GM13976 (cell line): ENCODE data around the gene SPINK1.

Experiments
- DNase-seq: peaks from one replicate; pipeline ENCODE4 v3.0.0; 2012; ENCODE audit warnings: low spot score
- in situ Hi-C: fragments of 300-500 bp; cut with MboI; formaldehyde crosslinking; loops from one replicate; pipeline ENCODE4 v1.12.0; 2022; ENCODE audit warnings: low sequenced_read_pairs, mixed read lengths, inconsistent platforms; ENCODE audit not compliant: unreplicated experiment
- TF ChIP-seq, protein P1 (sequence below): IDR thresholded peaks from 2 replicates; pipeline ENCODE4 v1.5.1; 2012; ENCODE audit warnings: borderline replicate concordance, mild to moderate bottlenecking; ENCODE audit not compliant: insufficient read depth; ENCODE audit errors: extremely low read depth, missing control alignments, control extremely low read depth

The SPINK1 gene, protein sequence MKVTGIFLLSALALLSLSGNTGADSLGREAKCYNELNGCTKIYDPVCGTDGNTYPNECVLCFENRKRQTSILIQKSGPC

DNA sequence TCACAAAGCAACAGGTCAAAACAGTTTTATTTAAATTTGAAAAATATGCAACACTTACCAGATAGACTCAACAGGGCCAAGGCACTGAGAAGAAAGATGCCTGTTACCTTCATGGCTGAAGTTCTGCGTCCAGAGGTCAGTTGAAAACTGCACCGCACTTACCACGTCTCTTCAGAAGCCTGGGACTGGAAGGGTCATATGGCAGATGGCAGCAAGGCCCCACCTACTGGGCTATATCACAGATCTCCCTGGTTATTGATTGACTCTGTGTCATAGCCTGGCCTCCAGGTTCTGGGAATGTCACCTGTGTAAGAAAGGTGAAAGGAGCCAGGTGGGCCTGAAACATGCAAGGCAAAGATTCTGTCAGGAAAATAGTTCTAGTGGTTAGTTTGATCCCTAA is at the start of gene SPINK1:
Gene SPINK1 (minus strand): TSS at position 207 of the 400 bp plus-strand sequence. CDS start 94 bp downstream, at position 113.
- DNase-seq = no peak
- TF ChIP-seq, protein P1, sequence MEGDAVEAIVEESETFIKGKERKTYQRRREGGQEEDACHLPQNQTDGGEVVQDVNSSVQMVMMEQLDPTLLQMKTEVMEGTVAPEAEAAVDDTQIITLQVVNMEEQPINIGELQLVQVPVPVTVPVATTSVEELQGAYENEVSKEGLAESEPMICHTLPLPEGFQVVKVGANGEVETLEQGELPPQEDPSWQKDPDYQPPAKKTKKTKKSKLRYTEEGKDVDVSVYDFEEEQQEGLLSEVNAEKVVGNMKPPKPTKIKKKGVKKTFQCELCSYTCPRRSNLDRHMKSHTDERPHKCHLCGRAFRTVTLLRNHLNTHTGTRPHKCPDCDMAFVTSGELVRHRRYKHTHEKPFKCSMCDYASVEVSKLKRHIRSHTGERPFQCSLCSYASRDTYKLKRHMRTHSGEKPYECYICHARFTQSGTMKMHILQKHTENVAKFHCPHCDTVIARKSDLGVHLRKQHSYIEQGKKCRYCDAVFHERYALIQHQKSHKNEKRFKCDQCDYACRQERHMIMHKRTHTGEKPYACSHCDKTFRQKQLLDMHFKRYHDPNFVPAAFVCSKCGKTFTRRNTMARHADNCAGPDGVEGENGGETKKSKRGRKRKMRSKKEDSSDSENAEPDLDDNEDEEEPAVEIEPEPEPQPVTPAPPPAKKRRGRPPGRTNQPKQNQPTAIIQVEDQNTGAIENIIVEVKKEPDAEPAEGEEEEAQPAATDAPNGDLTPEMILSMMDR = no peak
- in situ Hi-C loops = no loop called here

DNA sequence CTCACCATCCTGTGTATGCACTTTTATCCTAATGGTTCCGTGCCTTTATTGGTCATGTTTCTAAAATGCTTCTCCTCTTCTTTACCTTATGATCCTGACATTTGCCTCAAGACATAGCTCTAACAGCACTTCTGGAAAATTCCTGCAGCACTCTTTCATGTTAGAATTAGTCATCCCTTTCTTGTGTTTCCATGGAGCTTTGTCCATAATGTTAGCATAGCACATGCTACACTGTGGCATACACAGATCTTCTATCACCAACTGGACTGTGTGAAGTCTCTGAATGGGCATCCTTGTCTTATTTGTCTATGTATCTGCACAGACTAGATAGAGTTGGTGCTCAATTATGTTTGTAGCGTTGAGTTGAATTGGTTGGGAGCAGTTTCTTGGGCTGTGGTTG is 49.0 kb upstream of the SPINK1 start:
- in situ Hi-C loops = no loop called here
- TF ChIP-seq, protein P1 = no peak
- DNase-seq = no peak

DNA sequence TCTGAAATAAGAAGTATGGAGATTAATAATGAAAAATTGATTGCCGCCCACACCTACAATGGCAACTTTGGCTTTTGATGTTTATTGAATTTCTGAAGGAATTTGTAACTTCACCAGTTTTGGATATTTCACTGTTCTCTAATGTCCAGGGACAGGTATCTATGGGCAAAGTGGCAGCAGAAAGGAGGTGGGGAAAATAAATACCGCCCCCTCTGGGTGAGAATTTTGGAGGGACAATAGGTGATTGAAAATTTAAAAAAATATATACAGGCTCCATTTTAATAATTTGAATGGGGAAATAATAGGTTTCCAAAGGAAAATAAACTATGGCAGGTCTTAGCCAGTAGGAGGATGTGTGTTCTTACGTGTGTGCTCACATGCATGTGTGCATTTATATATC is 48.3 kb upstream of the SPINK1 start:
- in situ Hi-C loops = no loop called here
- TF ChIP-seq, protein P1 = no peak
- DNase-seq = no peak

DNA sequence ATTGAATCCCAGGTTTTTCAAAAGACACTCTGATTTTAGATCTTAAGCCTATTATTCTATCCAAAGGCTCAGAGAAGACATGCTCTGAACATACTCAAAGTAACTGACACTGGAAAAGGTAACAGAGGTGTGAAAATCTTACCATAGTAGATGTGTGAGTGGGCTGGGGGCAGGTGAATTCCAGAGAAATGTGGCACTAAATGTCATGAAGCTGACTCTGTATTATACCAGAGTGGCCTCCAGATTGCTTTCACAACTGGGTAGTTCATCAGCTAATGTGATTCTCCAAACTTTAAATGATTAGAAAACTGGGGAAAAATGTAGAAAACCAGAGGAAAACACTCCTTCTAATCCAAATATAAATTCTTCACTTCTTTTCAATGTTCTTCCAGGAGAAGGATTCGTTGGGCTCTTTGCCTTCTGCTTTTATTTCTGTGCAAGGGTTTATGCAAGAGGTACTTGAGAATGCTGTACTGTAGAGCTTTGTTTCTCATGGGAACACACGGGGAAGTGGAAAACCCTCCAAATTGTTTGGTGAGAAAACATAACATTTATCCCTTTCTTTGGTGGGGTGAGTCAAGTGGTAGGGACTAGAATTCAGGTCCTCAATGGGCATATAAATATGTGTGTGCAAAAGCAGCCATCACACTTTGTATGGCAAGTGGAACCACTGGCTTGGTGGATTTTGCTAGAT is 46.7 kb upstream of the SPINK1 start, which contains the start of gene SCGB3A2:
Gene SCGB3A2 (plus strand): TSS at position 646 of the 694 bp plus-strand sequence. CDS start 93 bp downstream, outside the sequence.
- in situ Hi-C loops = no loop called here
- TF ChIP-seq, protein P1 = no peak
- DNase-seq = no peak

DNA sequence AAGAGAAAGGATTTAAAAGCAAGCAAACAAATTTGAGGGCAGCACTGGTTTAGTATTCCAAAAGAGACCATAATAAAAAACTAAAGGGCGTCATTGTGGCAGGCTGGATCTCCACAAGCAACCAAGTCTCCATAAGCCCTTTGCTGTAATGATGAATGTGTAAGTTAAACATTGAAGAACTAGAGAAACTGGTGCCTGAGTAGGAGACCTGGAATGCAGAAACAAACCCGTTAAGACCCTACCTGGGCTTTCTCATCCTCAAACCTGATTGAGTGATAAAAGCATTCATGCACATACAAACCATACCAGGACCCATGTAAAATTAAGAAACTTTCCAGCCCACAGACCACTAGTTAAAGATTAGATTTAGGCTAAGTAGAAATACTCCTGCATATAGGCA is 45.2 kb upstream of the SPINK1 start:
- TF ChIP-seq, protein P1 = no peak
- no peak for DNase-seq
- in situ Hi-C loops = no loop called here

DNA sequence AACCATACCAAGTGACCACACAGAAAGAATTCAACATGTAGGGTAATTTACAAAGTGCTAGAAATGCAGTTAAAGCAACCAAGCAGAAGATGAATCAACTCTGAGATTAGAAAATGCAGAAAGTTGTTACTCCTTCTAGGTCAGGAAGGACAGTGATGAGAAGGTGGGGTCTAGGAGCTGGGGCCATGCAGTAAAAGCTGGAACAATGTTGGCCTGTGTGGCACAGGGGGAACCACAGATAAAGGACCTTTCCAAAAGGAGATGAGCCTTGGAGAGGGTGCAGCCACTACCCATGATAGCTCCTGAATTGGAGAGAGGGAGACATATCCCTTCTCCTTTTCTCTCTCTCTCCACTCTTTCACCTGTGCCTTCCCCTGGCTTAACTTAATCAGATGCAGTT is 44.7 kb upstream of the SPINK1 start:
- no peak for DNase-seq
- TF ChIP-seq, protein P1 = no peak
- in situ Hi-C loops = no loop called here
